ENCODE data around the gene ZNF385A.

DNA sequence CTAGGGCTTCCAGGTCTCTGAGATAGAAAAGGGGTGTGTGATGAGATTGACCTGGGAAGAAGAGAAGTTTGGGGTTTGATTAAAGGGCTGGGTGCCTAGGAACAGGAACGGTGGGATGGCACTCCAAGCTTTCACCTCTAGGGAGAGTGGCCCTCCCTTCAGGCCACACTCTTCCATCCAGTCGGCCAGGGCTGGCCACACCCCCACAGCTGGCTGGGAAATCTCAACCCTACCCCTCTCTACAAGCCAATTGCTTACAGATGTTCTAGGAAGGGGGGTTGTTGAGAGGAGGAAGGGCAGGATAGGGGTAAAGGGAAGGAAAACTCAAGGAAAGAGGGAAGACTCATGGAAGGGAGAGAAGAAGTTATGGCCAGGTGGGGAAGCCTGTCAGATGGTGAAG lies 41.2 kb upstream of the ZNF385A start:
- no peak for TF ChIP-seq FOXK2 (IDR thresholded peaks at IDR 0.05)
- TF ChIP-seq L3MBTL2 (conservative IDR thresholded peaks at IDR 0.05): no peak
- no peak for TF ChIP-seq TARDBP (IDR thresholded peaks at IDR 0.05)

All from HEK293T (cell line).